ENCODE results near the gene GRK4. TPM values are rescaled to one million over a fixed set of nuclear protein-coding genes. Genes with fewer than 3 reads are reported as not detected.

The GRK4 gene
- total and polyA plus RNA-seq, 2 of the 8 experiments (the other 6 are each of a cell fraction or from before 2014, with no cell fraction given): 0.77 to 1.8 TPM

- no peak for TF ChIP-seq CHD7 (IDR thresholded peaks at IDR 0.05; ENCODE audit: insufficient replicate concordance, low read length)
- TF ChIP-seq, protein P1, sequence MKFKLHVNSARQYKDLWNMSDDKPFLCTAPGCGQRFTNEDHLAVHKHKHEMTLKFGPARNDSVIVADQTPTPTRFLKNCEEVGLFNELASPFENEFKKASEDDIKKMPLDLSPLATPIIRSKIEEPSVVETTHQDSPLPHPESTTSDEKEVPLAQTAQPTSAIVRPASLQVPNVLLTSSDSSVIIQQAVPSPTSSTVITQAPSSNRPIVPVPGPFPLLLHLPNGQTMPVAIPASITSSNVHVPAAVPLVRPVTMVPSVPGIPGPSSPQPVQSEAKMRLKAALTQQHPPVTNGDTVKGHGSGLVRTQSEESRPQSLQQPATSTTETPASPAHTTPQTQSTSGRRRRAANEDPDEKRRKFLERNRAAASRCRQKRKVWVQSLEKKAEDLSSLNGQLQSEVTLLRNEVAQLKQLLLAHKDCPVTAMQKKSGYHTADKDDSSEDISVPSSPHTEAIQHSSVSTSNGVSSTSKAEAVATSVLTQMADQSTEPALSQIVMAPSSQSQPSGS (IDR thresholded peaks at IDR 0.05; ENCODE audit: low read length): peak; percentile 79; the same call in 1 of the 2 replicates
- no peak for TF ChIP-seq JUN (IDR thresholded peaks at IDR 0.05; ENCODE audit: low read depth, low read length)
- TF ChIP-seq TAF7 (optimal IDR thresholded peaks at IDR 0.05; ENCODE audit: borderline replicate concordance, low read depth, low read length): peak; percentile 63
- TF ChIP-seq KDM1A (IDR thresholded peaks at IDR 0.05; ENCODE audit: borderline replicate concordance, low read length): no peak
- TF ChIP-seq HDAC2 (IDR thresholded peaks at IDR 0.05; ENCODE audit: borderline replicate concordance in 1 of 2, low read depth in 2 of 2, low read length in 2 of 2): peak in 1 of 2 experiments; percentile 43; a peak in 1 of 4 replicates
- TF ChIP-seq POLR2AphosphoS5 (IDR thresholded peaks at IDR 0.05; ENCODE audit: low read depth, low read length): no peak; the same call in 1 of the 2 replicates
Measured at GRCh38 chr4:2963175-2963965, at the start of gene GRK4, which contains the start of gene NOP14 (continued).
